K562 (cell line): ENCODE data around the gene LY6G5B. TPM values are rescaled to one million over a fixed set of nuclear protein-coding genes. Genes with fewer than 3 reads are reported as not detected.
A peak's percentile ranks its signal among the peaks of the same experiment; 100 is the strongest.

Experiments used
- ARID4B ChIP-seq: sonication (generic); formaldehyde crosslinking; IDR thresholded peaks from 2 replicates; pipeline ENCODE4 v1.8.0; 2022; ENCODE audit warnings: mild to moderate bottlenecking, missing genetic modification reagents
- CREB1 ChIP-seq, 2 experiments: sonication (generic) in 1 of 2; formaldehyde crosslinking in 1 of 2; IDR thresholded peaks; 2 replicates each; pipeline versions ENCODE4 v1.6.1 to v1.8.0; 2012 to 2022; ENCODE audit warnings: inconsistent platforms in 1 of 2, mild to moderate bottlenecking in 1 of 2, missing genetic modification reagents in 1 of 2, moderate library complexity in 1 of 2
- FOXP4 ChIP-seq: sonication (generic); formaldehyde crosslinking; IDR thresholded peaks from 2 replicates; pipeline ENCODE4 v1.8.0; 2022; ENCODE audit warnings: mild to moderate bottlenecking, missing genetic modification reagents, borderline replicate concordance
- HDAC6 ChIP-seq: IDR thresholded peaks from 2 replicates; pipeline ENCODE4 v1.6.1; 2012; ENCODE audit warnings: low read depth, mild to moderate bottlenecking, control low read depth, inconsistent platforms, low read length, moderate library complexity
- HDGF ChIP-seq: fragments of 450-650 bp; IDR thresholded peaks from 2 replicates; pipeline ENCODE4 v1.6.1; 2016
- HES1 ChIP-seq: fragments of 450-650 bp; IDR thresholded peaks from 2 replicates; pipeline ENCODE4 v1.6.1; 2016; ENCODE audit warnings: low read depth, mild to moderate bottlenecking, moderate library complexity
- JUN ChIP-seq, 2 experiments: sonication (generic) in 1 of 2; formaldehyde crosslinking in 1 of 2; IDR thresholded peaks; 2 replicates each; pipeline versions ENCODE4 v1.6.1 to v1.8.0; 2012 to 2022; ENCODE audit warnings: borderline replicate concordance in 2 of 2, mild to moderate bottlenecking in 2 of 2, improper control_type of control experiment in 1 of 2, low read depth in 1 of 2, low read length in 1 of 2, missing genetic modification reagents in 1 of 2
- MED1 ChIP-seq: sonication (generic); formaldehyde crosslinking; IDR thresholded peaks from 2 replicates; pipeline ENCODE4 v1.8.1; 2023; ENCODE audit warnings: missing genetic modification reagents, borderline replicate concordance
- MXI1 ChIP-seq: IDR thresholded peaks from 2 replicates; pipeline ENCODE4 v1.6.1; 2011; ENCODE audit warnings: low read depth, mild to moderate bottlenecking, improper control_type of control experiment, low read length
- MYNN ChIP-seq, 2 experiments: sonication (generic); formaldehyde crosslinking in 1 of 2; IDR thresholded peaks; 2 replicates each; pipeline versions ENCODE4 v1.5.0 to v1.6.1; 2016 to 2020; ENCODE audit warnings: antibody characterized with exemption in 1 of 2, missing genetic modification reagents in 1 of 2
- STAG1 ChIP-seq: sonication (generic); formaldehyde crosslinking; IDR thresholded peaks from 2 replicates; pipeline ENCODE4 v1.5.0; 2020; ENCODE audit warnings: missing genetic modification reagents, borderline replicate concordance
- TEAD4 ChIP-seq, 2 experiments: sonication (generic) in 1 of 2; formaldehyde crosslinking in 1 of 2; IDR thresholded peaks; 2 replicates each; pipeline versions ENCODE4 v1.6.1 to v1.8.0; 2012 to 2022; ENCODE audit warnings: borderline replicate concordance in 1 of 2, inconsistent platforms in 1 of 2, low read length in 1 of 2, mild to moderate bottlenecking in 1 of 2, missing genetic modification reagents in 1 of 2
- ZBTB49 ChIP-seq: sonication (generic); formaldehyde crosslinking; IDR thresholded peaks from 2 replicates; pipeline ENCODE4 v1.8.0; 2022; ENCODE audit warnings: missing genetic modification reagents, mild to moderate bottlenecking, borderline replicate concordance
- ZNF696 ChIP-seq: fragments of 250-450 bp; sonication (Bioruptor Pico); conservative IDR thresholded peaks from 2 replicates; pipeline ENCODE4 v1.4.0; 2020; ENCODE audit warnings: mild to moderate bottlenecking, moderate library complexity
- polyA plus RNA-seq, 8 experiments: library from polyadenylated mRNA; depleted of rRNA in 4 of 8; stranded (reverse) in 5 of 8; unstranded in 3 of 8; fragments of >200 nt; fragmentation: Nextera tagmentation in 2 of 8; fragmentation: Illumina TruSeq in 1 of 8; extraction: Ambion mirVana in 2 of 8; extraction: Trizol in 1 of 8; gene quantifications; 2 replicates each; pipeline versions ENCODE4 v1.2.1 to v1.2.3, GENCODE V29; 2011 to 2014; ENCODE audit warnings: inconsistent platforms in 1 of 8, missing spikeins in 1 of 8
- total RNA-seq, 7 experiments: library from RNA; depleted of rRNA in 6 of 7; stranded (reverse); fragments of >200 nt in 6 of 7; fragmentation: Illumina TruSeq in 2 of 7; extraction: Trizol in 2 of 7; gene quantifications; 2 replicates each; pipeline versions ENCODE4 v1.2.1 to v1.2.3, GENCODE V29; 2011 to 2021; ENCODE audit warnings: low replicate concordance in 1 of 7

LY6G5B gene
- total and polyA plus RNA-seq, 9 of the 15 experiments (the other 6 are each of a cell fraction or from before 2014, with no cell fraction given), result 6.0 to 27.0 (median 7.5) TPM

GRCh38 chr6:31701666-31702404, 32.1 kb downstream of the LY6G5B start (continued):
- TF ChIP-seq ARID4B (CRISPR knock-in tag) (peak; percentile 71; the same call in 1 of the 2 replicates), HES1 (no peak), ZBTB49 (CRISPR knock-in tag) (peak; percentile 84; the same call in 1 of the 2 replicates), FOXP4 (CRISPR knock-in tag) (0 out of 2 replicates have a peak, but pooled peaks have one; percentile 42), MED1 (no peak; the same call in 1 of the 2 replicates), ZNF696 (CRISPR knock-in tag) (no peak), JUN (IDR thresholded peaks at IDR 0.05; ENCODE audit: borderline replicate concordance, low read depth, low read length) (no peak), JUN (CRISPR knock-in tag; IDR thresholded peaks at IDR 0.05; ENCODE audit: borderline replicate concordance) (peak; percentile 89; the same call in 1 of the 2 replicates), HDAC6 (0 out of 2 replicates have a peak, but pooled peaks have one; percentile 60), TEAD4 (IDR thresholded peaks at IDR 0.05; ENCODE audit: low read length) (no peak), TEAD4 (CRISPR knock-in tag; IDR thresholded peaks at IDR 0.05; ENCODE audit: borderline replicate concordance) (0 out of 2 replicates have a peak, but pooled peaks have one; percentile 58), STAG1 (0 out of 2 replicates have a peak, but pooled peaks have one; percentile 2), CREB1 (IDR thresholded peaks at IDR 0.05) (no peak), CREB1 (CRISPR knock-in tag; IDR thresholded peaks at IDR 0.05) (0 out of 2 replicates have a peak, but pooled peaks have one; percentile 35), HDGF (0 out of 2 replicates have a peak, but pooled peaks have one; percentile 76), MYNN (IDR thresholded peaks at IDR 0.05) (peak; percentile 38; the same call in 1 of the 2 replicates), MYNN (CRISPR knock-in tag; IDR thresholded peaks at IDR 0.05) (no peak), MXI1 (no peak)
